Adrenal gland (tissue), 5 donors: Measurements from ENCODE around the gene CHD1L.

Source experiments
- POLR2A ChIP-seq, 2 donors: fragments of 450-650 bp; IDR thresholded peaks; one replicate each; pipeline ENCODE4 v1.6.1; 2017; ENCODE audit warnings: antibody characterized with exemption in 2 of 2, mild to moderate bottlenecking in 2 of 2, moderate library complexity in 1 of 2
- TF ChIP-seq, protein P1 (sequence below), 6 experiments: fragments of 450-650 bp in 4 of 6; fragments of 200-600 bp in 2 of 6; sonication (generic) in 1 of 6; IDR thresholded peaks; 1 replicate in 5 of 6; 2 replicates in 1 of 6; pipeline versions ENCODE4 v1.5.1 to v1.8.0; 2016 to 2021; ENCODE audit warnings: antibody characterized with exemption in 6 of 6, mild to moderate bottlenecking in 2 of 6, moderate library complexity in 1 of 6
- donor health status: DM: no; HTN: no; CAD: no.

DNA sequence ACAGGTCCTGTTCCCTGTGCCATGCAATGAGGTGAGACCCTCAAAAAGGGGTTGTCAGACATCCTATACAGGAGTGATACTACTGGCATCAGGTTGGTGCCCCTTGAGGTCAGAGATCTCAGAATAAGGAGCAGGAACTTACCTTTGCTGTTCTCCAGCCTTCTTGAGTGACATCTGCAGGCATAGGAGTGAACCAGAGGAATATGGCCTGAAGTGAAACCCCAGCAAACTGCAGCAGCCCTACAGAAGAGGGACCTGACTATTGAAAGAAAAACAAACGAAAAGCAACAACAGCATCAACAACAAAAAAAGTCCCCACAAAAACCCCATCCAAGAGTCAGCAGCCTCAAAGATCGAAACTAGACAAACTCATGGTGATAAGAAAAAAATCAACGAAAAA, 74.5 kb downstream of the CHD1L start:
- TF ChIP-seq, protein P1, sequence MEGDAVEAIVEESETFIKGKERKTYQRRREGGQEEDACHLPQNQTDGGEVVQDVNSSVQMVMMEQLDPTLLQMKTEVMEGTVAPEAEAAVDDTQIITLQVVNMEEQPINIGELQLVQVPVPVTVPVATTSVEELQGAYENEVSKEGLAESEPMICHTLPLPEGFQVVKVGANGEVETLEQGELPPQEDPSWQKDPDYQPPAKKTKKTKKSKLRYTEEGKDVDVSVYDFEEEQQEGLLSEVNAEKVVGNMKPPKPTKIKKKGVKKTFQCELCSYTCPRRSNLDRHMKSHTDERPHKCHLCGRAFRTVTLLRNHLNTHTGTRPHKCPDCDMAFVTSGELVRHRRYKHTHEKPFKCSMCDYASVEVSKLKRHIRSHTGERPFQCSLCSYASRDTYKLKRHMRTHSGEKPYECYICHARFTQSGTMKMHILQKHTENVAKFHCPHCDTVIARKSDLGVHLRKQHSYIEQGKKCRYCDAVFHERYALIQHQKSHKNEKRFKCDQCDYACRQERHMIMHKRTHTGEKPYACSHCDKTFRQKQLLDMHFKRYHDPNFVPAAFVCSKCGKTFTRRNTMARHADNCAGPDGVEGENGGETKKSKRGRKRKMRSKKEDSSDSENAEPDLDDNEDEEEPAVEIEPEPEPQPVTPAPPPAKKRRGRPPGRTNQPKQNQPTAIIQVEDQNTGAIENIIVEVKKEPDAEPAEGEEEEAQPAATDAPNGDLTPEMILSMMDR (IDR thresholded peaks at IDR 0.05): no peak
- TF ChIP-seq POLR2A (IDR thresholded peaks at IDR 0.05): no peak
